Measurements from ENCODE around the gene OR5K4.

The OR5K4 gene, protein sequence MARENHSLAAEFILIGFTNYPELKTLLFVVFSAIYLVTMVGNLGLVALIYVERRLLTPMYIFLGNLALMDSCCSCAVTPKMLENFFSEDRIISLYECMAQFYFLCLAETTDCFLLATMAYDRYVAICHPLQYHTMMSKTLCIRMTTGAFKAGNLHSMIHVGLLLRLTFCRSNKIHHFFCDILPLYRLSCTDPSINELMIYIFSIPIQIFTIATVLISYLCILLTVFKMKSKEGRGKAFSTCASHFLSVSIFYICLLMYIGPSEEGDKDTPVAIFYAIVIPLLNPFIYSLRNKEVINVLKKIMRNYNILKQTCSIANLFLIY

DNA sequence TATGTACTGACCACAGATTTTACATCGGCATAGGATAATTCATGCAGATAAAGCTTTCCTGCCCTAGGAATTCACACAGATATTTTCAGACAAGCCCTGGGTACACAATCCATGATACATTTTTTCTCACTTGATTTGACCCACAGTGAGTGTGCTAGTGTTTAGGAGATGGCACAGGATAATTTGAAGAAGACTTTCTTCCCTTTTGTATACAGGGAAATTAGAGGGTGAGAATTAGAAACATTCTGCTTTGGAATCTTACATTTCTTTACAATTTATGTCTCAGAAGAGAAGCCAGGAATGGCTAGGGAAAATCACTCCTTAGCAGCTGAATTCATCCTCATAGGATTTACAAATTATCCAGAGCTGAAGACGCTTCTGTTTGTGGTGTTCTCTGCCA is at the start of gene OR5K4:
Gene OR5K4 (plus strand): TSS at position 301 of the 400 bp plus-strand sequence. CDS start 0 bp downstream, at position 301.
- DNase-seq = no peak

DNA sequence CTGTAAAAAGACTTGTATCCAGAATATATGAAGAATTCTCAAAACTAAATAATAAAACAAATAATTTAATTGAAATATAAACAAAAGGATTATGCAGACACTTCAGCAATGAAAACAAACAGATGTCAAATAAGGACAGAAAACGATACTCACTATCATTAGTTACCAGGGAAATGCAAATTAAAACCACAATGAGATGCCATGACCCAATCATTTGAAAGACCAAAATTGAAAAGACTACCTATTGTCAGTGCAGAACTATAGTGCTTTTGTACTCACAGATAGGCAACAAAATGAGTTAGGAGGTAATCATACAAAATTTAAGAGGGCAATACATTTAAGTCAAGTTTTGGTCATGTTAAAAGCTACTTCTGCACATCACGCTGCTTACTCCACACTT is 31.6 kb upstream of the OR5K4 start:
- DNase-seq = no peak

DNA sequence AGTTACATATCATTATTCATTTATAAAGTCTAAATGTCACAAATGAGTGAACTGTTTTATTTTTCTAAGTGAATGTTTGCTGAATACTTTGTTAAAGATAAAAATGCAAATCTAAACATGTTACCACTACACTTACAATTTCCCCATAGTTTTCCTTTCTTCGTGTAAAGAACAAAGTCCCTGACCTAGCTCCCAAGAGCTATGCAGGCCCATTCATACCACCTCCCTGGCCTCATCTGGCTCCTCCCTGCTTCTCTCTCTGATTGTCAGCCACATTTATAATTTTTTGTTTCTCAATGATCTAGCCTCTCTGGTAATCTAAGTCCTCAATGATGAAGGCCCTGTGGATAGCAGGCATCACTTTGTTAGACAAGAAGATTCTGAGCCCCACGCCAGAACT is 31.0 kb upstream of the OR5K4 start:
- no peak for DNase-seq

DNA sequence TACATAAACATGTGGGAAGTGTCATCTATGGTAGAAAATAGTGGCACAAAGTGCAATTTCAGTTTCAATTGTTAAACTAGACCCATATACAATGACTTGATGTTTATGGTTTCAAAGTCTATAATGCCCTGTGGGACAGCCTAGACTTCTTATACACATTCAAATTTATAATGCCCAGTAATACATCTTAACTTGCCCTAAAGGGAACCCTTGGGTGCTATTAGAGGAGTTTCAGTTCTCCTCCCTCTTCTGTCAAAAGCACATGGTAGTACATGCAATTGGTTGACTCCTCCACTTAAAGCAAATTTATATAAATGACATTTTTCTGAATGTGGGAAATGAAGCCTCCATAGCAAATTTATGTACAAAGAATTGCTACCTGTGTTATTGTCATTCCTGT is 30.2 kb upstream of the OR5K4 start:
- DNase-seq = no peak

DNA sequence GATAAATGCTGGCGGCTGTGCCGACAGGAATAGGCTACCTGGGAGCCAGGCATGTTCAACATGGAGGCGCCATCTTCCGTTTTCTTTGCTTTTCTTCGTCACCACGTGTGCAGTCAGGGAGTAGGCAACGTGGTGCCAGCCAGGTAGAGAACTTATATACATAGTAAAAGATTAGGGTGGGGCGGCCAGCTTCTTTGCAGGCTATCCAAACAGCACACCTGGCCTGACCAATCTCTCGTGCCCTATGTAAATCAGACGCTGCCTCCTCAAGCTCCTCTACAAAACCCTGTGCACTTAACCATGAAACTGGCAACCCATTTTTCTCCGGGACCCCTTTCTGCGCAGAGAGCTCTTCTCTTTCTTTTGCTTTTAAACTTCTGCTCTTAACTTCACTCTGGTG is 28.6 kb upstream of the OR5K4 start:
- DNase-seq = peak in 1 of 2 experiments; percentile 34

DNA sequence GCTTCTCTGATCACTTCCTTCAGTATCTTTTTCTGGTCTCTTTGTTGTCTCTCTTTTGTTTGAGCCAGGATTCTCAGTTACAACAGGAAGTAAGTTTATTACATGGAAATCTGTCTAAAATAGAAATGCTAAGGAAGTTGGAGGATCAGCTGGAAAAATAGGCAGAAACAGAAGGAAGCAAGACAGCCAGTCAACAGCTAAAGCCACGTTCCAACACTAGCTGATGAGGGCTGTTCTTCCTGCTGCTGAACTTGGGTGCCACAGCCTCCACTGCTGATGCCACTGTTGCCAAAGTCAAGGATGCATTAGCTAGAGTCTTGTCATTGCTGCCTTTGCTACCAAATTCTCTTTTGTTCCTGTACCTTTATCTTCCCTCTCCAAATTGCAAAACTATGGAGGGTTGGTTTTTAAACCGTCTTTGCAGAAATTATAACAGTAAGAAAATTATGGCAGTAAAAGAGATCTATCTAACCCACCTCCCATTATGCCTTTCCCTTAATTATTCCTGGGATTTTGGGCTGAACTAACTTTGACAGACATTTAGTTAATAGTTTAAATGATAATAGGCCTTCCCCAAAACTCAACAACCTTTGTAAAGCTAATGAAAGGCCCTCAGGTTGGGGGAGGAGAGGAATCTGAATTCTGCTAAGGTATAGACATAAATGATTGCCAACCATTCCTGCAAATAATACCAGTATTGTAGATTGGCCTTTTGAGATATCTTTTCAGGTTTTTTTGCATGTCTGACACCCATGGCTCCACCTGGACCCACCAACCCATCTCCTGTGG is 27.4 kb upstream of the OR5K4 start:
- DNase-seq = no peak

DNA sequence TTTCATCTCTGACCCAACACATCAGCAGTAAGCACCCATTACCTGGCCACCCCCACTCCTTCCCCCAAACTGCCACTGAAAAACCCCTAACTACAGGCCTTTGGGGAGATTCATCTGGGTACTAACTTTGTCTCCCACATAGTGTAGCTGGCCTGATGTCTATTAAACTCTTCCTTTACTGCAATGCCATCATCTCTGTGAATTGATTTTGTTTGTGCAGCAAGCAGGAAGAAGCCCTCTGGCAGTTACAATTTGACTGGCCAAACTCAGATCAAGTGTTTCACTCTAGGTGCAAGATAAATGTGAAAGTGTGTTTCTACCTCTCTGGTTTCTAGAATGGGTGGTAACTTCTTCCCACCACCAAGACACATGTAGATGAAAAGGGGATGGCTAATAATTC is 26.7 kb upstream of the OR5K4 start:
- DNase-seq = no peak

DNA sequence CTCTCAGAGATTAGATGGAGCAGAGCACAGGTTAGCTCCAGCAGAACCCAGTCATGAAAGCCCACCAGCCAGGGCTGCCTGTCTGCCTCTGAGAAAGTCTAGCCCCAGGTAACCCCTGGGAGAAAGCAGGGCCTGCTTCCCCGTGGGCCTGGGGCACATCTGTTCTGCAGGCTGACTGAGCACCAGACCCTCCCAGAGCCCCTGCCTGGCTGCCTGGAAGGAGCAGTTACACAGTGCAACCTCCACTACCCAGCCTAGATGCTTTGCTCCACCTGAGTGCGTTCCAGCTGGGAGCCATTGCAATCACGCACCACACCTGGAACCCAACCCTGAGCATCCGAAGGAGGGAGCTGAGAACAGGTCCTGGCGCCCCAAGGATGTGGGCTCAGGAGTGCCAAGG is 24.7 kb upstream of the OR5K4 start:
- no peak for DNase-seq

DNA sequence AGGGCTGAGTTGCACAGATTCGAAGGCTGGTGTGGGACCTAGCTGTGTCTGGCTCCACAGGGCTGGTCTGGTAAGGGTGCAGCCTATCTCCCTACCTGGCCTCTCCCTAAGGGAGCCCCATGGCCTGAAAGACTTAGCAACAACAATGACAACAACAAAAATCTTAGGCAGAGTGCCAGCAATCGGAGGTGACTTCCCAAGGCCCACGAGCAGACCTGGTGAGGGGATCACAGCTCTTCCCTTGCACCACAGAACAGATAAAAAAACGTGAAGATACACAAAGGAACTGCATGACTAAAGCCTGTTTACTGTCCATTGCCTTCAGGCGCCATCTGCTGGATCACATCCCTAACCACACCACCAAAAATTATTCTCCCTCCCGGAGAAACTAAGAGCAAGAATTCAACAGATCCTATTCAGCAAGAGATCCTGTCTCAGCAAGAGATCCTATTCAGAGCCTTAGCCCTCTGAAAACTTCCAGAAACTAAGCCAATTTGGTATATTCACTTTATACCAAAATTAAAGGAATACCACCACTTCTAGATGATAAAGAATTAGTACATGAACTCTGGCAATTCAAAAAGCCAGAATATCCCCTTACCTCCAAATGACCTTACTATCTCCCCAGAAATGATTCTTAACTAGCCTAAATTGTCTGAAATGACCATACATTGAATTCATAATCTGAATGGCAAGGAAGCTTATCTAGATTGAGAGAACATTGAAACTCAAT is 24.1 kb upstream of the OR5K4 start:
- peak in 1 of 2 experiments; percentile 44 for DNase-seq

DNA sequence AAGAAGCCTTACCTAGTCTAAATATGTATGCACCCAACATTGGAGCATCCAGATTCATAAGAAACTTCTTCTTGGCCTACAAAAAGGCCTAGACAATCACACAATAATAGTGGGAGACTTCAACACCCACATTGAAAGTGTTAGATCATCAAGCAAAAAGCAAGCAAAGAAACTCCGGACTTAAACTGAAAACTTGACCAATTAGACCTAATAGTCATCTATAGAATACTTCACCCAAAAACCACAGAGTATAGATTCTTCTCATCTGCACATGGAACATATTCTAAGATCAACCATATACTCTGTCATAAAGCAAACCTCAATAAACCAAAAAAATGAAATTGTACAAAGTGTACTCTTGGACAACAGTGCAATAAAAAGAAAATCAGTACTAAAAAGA is 22.3 kb upstream of the OR5K4 start:
- DNase-seq = no peak

DNA sequence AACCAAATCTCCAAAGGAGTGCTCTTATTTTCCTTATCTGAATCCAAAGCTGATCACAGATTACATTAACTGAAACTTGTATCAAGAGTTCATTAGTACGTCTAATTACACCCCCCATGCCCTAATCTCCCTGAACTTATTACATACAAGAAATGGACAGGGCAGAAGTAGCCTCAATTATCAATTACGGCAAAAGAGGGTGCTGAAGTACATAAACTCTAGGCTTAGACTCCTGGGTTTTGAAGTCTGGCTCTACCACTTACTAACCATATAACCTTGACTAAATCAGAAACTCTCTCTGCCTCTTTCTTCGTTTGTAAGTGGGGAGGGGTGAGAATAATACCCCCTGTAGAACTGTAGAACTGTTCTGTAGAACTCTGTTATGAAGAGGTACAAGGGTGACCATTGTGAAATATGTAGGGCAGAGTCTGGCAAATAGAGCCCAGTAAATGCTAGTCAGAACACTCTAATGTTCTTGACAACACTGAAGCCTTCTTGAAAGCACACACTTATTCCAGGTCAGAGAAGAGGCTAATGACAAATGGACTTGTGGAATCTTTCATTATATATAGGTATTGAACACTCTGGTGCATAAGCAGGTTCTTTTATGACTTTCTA is 19.6 kb upstream of the OR5K4 start:
- no peak for DNase-seq

DNA sequence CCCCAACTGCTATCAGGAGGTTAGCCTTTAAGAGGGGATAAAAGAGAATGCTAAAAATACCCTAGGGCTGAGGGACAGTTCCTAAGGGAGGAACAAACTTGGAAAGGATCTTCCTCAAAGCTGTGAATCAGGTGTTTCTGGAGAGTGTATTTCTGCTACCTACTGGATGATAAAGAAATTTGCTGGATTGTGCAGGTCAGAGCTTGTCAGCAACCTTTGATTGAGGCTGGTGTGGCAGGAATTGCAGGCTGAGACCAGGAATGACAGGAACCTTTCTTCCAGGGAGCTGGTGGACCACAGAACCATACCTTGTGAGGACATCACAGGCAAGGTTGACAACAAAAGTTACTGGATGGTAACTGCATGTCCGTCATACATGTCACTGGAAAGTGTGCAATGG is 14.6 kb upstream of the OR5K4 start:
- DNase-seq = no peak

DNA sequence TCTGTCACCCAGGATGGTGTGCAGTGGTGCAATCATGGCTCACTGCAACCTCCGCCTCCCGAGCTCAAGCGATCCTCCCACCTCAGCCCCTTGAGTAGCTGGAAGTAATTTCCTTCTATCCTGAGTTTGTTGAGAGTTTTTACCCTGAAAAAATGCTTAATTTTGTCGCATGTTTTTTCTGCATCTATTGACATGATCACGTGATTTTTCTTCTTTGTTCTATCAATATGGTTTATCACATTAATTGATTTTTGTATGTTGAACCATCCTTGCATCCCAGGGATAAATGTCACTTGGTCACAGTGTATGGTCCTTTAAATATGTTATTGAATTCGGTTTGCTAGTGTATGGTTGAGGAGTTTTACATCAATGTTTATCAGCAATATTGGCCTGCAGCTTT is 11.9 kb upstream of the OR5K4 start:
- DNase-seq = no peak

DNA sequence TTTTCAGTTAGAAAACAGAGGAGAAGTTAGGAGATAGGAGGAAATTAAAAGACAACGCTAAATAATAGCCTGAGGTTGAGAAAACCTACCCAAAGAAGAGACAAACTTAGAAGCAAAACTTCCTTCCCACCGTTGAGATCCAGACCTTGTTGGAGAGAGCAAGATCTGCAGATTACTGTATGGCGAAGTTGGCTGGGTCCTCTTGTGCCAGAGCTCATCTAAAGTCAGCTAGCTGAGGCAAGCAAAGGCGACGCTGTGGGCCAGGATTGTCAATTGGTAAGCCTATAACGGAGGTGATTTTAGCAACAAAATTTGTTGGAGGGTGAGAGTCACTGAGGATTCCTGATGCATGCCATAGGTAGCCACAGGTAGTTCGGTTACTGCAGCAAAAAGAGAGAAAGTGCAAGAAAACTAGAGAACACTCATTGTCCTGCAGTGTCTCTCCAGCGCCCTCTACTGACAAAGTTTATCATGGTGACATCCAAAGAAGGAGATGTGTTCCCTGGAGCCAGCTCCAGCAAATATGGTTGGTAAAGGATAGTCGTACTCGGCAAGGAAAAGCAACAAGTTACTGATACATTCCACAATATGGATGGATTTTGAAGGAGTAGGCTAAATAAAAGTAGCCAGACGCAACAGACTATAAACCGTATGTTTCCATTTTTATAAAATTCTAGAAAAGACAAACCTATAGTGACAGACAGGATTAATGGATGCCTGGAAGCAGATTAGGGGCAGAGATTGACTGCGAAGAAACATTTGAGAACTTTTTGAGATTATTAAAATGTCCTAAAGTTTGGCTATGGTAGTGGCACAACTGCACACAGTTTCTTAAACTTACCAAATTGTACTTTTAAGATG is 9.8 kb upstream of the OR5K4 start:
- DNase-seq = peak; percentile 16 to 68

DNA sequence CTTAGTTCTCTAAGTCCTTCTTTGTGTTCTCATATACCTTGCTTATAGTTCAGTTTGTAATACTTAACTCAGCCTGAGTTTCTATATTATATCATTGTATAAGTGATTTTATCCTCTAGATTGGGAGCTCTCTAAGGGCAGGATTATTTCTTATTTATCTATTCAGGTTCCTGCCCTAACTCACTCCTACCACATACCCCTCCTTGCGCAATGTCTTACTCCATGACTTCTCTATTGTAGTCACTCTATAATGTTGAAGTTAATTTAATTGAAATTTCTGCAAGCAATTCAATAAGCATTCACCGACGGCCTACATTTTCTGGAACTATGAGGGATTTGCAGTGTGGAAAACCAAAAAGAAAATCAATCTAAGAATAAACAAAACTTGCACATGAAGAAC is 3.6 kb upstream of the OR5K4 start:
- DNase-seq = no peak

DNA sequence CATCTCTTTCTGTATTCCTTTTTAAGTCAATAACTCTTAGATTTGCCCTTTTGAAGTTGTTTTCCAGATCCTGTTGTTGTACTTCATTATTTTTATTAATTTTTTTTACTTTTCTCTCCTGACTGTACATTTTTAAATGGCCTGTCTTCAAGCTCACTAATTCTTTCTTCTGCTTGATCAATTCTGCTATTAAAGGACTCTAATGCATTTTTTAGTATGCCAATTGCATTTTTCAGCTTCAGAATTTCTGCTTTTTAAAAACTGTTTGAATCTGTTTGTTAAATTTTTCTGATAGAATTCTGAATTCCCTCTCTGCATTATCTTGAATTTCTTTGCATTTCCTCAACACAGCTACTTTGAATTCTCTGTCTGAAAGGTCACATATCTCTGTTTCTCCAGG is 5.6 kb downstream of the OR5K4 start:
- no peak for DNase-seq

DNA sequence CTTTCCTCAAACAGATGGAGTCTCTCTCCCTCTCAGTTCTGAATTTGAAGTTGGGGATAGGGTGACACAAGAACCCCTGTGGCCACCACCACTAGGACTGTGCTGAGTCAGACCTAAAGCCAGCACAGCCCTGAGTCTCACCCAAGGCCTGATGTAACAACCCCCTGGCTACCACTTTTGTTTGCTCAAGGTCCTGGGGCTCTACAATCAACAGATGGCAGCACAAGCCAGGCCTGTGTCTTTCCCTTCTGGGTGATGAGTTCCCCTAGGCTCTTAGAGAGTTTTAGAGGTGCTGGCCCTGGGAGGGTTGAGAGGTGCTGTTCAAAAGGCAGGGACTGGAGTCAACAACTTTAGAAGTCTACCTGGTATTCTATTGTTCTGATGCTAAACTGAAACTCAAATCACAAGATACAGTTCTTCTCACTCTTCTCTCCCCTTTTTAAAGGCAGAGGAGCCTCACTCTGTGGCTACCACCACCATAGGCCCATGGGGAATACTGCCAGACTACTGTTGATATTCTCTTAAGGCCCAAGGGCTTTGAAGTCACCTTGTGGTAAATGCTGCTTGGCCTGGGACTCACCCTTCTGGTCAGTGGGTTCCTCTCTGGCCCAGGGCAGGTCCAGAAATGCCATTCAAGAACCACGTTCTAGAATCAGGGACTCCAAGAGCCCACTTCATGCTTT is 6.5 kb downstream of the OR5K4 start:
- DNase-seq = no peak

DNA sequence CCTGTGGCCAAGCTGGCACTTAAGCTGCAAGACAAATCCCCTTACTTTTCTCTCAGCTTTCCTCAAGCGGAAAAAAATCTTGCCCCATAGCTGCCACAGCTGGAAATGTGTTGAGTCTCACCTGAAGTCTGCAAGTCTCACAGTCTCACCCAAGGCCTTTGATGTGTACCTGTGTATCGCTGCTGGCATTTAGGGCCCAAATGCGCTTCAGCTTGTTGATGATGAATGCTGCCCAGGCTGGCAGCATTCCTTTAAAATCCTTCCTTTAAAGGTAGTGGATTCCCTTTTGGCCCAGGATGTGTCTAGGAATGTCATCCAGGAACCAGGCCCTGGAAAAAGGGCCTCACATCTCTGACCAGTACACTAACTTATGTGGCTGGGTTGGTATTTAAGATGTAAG is 7.0 kb downstream of the OR5K4 start:
- no peak for DNase-seq

DNA sequence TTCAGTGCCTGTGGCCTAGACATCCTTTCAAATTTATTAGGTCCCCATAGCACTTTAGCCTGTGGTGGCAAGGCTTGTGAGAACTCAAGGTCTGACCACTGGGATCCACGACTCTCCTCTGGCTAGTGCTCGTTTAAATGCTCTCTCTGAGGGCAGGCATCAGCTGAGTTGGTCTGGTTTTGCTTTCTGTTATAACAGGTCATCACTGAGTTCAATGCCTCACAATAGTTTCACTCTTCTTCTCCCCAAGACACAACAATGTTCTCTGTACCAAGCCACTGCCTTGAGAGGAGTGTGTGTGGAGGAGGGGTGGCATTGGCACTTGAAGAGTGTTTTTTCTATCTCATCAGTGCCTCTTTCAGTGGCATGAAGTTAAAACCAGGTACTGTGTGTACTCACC is 7.6 kb downstream of the OR5K4 start:
- no peak for DNase-seq

DNA sequence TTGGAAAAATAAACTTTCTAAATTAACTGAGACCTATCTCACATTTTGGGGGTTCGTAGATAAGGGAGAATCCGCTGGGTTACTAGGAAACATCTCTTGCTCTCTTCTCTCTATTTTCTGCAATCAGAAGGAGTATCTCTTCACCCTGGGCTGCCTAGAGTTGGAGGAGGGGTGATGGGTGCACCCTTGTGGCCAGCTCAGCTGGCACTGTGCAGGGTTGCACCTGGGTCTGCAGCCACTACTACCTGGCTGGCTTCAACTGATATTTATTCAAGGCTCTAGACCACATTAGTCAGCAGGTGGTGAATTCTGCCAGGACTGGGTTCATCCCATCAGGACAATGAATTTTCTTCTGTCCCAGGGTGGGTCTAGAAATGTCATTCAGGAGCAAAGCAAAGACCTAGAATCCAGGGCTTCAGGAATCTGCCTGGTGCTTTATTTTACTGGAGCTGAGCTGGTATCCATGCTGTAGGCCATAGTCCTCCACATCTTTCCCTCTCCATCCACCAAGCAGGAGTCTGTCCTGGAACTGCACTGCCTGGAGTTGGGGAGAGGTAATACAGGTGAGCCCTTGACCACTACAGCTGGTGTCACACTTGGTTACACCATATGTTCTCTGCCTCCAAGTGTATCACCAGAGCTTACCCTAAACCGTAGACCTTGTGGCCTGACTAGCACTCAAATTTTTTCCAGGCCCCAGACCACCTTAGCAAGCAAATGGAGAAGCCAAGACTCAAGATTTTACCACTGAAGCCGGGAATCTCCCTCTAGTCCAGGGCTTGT is 14.0 kb downstream of the OR5K4 start:
- DNase-seq = no peak

DNA sequence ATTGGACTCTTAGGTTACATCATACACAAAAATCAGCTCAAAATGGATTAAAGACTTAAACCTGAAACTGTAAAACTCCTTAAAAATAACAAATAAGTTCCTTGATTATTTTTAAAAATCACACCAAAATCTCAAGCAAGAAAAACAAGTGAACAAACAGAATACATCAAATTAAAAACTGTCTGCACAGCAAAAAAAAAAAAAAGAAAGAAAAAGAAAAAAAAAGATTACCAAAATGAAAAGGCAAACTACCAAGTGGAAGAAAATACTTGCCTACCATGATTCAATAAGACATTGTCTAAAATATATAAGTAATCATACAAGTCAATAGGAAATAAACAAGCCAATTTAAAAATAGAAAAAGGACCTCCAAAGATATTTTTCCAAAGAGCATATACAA is 17.5 kb downstream of the OR5K4 start:
- no peak for DNase-seq
